Right lobe of liver (tissue), 4 donors: ENCODE measurements around the gene BAIAP2L2.

Experiments
- CTCF ChIP-seq, 4 donors: fragments of 200-600 bp in 3 of 4; fragments of 450-650 bp in 1 of 4; IDR thresholded peaks; one replicate each; pipeline versions ENCODE4 v1.5.1 to v1.8.0; 2016 to 2022; ENCODE audit warnings: antibody characterized with exemption in 4 of 4, mild to moderate bottlenecking in 2 of 4
- POLR2A ChIP-seq: fragments of 450-650 bp; IDR thresholded peaks from one replicate; pipeline ENCODE4 v1.6.1; 2017; ENCODE audit warnings: antibody characterized with exemption, mild to moderate bottlenecking
- donor health status: DM: no; HTN: no; CAD: no.
- donor health status: DM: no; HTN: no; CAD: no.
- donor health status: DM: no; HTN: yes; CAD: no.

GRCh38 chr22:38153821-38154562, 43.5 kb upstream of the BAIAP2L2 start:
- TF ChIP-seq CTCF (IDR thresholded peaks at IDR 0.05) (peak in 2 of 4 donors; percentile 10 to 16), POLR2A (peak; percentile 18)
